ENCODE results near the gene ECHS1. TPM values are rescaled to one million over a fixed set of nuclear protein-coding genes. Genes with fewer than 3 reads are reported as not detected.
A peak's percentile ranks its signal among the peaks of the same experiment; 100 is the strongest.

The ECHS1 gene
- polyA plus RNA-seq, 1 of the 3 experiments (the other 2 are of a cell fraction): 97.8 TPM

GRCh38 chr10:133324857-133325260, 48.3 kb downstream of the ECHS1 start:
- H3K4me3 ChIP-seq (ENCODE audit: low read depth in 2 of 2, low read length in 1 of 2): peak overlapping the region; percentile 59 to 64
- no peaks in the 10 kb centered on the region for H3K9me2 ChIP-seq
- peak overlapping the region; percentile 76; the same call in 1 of the 2 replicates for H2AFZ ChIP-seq (ENCODE audit: low read depth)
- H3K79me2 ChIP-seq (ENCODE audit: insufficient read depth): no peaks in the 10 kb centered on the region
- H3K27ac ChIP-seq (ENCODE audit: low read depth in 2 of 2, low read length in 1 of 2): peak overlapping the region in 1 of 2 experiments; percentile 93; a peak in 2 of 4 replicates
- CTCF ChIA-PET: interaction anchor here (0.6 to 2.9 kb wide), 4 partner anchors 10 to 809 kb away, joined by 3 to 15 read pairs (median 7); partner anchors contain the start of gene CALY
- no peaks in the 10 kb centered on the region for H3K9me3 ChIP-seq
- no peaks in the 10 kb centered on the region for H3K27me3 ChIP-seq (ENCODE audit: insufficient read depth)
- POLR2A ChIA-PET: interaction anchor here (0.8 to 1.7 kb wide), 4 partner anchors 9 to 49 kb away, joined by 3 to 6 read pairs (median 4); partner anchors contain the start of genes CALY and ECHS1
- peaks cover 7% of the 10 kb centered on the region for H3F3A ChIP-seq (replicated peaks; ENCODE audit: insufficient read depth)
- H3K9ac ChIP-seq: peak overlapping the region; percentile 49
- TF ChIP-seq TAF1 (IDR thresholded peaks at IDR 0.05; ENCODE audit: borderline replicate concordance, low read depth, low read length) (no peak), NRF1 (IDR thresholded peaks at IDR 0.05; ENCODE audit: low read depth, low read length) (no peak), NFIC (IDR thresholded peaks at IDR 0.05; ENCODE audit: borderline replicate concordance) (no peak), GABPA (IDR thresholded peaks at IDR 0.05; ENCODE audit: low read depth) (no peak), RAD21 (IDR thresholded peaks at IDR 0.05; ENCODE audit: low read length) (no peak), POLR2AphosphoS5 (IDR thresholded peaks at IDR 0.05; ENCODE audit: low read depth, low read length) (no peak), MXI1 (IDR thresholded peaks at IDR 0.05; ENCODE audit: low read depth, low read length) (no peak), REST (IDR thresholded peaks at IDR 0.05; ENCODE audit: low read depth, low read length) (no peak), RCOR1 (IDR thresholded peaks at IDR 0.05; ENCODE audit: low read length) (no peak), TCF12 (IDR thresholded peaks at IDR 0.05) (no peak), CTCF (IDR thresholded peaks at IDR 0.05) (no peak), GATA2 (CRISPR knock-in tag; IDR thresholded peaks at IDR 0.05) (no peak)
- H3K4me2 ChIP-seq: peak overlapping the region; percentile 73
- H3K36me3 ChIP-seq (replicated peaks in 1 of 2; ENCODE audit: control insufficient read depth in 1 of 2, insufficient read depth in 2 of 2, low read length in 1 of 2): no peaks in the 10 kb centered on the region
- WGBS (ENCODE audit: low lambda C conversion rate): 19% methylated on average over 5 of the region's 20 CpGs
- H4K20me1 ChIP-seq (ENCODE audit: insufficient read depth): no peaks in the 10 kb centered on the region
- H3K4me1 ChIP-seq (ENCODE audit: control insufficient read depth in 1 of 2, insufficient read depth in 2 of 2, low read depth in 1 of 2, low read length in 1 of 2): peaks cover 7 to 34% of the 10 kb centered on the region in 2 experiments; a peak in 2 of 4 replicates
- peak; percentile 67 for DNase-seq
